GM13977 (cell line): ENCODE results near the gene CTIF.

Source experiments
- DNase-seq: peaks from one replicate; pipeline ENCODE4 v3.0.0; 2012; ENCODE audit warnings: low spot score
- in situ Hi-C: fragments of 300-500 bp; cut with MboI; formaldehyde crosslinking; loops from one replicate; pipeline ENCODE4 v1.12.0; 2022; ENCODE audit warnings: low sequenced_read_pairs, low pct_unique_long_range_greater_than_20kb, mixed read lengths, inconsistent platforms; ENCODE audit not compliant: unreplicated experiment
- TF ChIP-seq, protein P1 (sequence below): IDR thresholded peaks from 2 replicates; pipeline ENCODE4 v1.5.1; 2012; ENCODE audit warnings: mild to moderate bottlenecking, control low read depth; ENCODE audit not compliant: insufficient read depth; ENCODE audit errors: extremely low read depth, missing control alignments

Gene CTIF

DNA sequence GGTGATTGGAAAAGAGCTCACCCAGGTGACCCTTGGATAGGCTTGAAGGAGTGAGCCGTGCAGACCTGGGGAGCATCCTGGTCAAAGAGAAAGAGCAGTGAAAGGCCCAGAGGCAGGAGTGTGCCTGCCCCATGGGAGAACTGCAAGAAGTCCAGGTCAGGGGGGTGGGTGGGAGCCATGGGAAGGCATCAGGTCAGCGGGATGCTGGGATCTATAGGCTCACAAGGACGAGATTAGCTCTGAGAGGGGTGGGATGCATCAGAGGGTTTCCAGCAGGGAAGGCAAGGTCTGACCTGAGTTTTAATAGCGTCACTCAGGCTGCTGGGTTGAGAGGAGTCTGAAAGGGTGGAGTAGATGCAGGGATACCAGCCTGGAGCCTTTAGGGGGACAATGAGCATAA, 253.3 kb downstream of the CTIF start:
- no peak for DNase-seq
- TF ChIP-seq, protein P1, sequence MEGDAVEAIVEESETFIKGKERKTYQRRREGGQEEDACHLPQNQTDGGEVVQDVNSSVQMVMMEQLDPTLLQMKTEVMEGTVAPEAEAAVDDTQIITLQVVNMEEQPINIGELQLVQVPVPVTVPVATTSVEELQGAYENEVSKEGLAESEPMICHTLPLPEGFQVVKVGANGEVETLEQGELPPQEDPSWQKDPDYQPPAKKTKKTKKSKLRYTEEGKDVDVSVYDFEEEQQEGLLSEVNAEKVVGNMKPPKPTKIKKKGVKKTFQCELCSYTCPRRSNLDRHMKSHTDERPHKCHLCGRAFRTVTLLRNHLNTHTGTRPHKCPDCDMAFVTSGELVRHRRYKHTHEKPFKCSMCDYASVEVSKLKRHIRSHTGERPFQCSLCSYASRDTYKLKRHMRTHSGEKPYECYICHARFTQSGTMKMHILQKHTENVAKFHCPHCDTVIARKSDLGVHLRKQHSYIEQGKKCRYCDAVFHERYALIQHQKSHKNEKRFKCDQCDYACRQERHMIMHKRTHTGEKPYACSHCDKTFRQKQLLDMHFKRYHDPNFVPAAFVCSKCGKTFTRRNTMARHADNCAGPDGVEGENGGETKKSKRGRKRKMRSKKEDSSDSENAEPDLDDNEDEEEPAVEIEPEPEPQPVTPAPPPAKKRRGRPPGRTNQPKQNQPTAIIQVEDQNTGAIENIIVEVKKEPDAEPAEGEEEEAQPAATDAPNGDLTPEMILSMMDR, result no peak
- in situ Hi-C loops, result no loop called here

- in situ Hi-C loops, result no loop called here
- TF ChIP-seq, protein P1, result no peak
- DNase-seq, result no peak
Observed at GRCh38 chr18:48792611-48793380, 254.0 kb downstream of the CTIF start.

DNA sequence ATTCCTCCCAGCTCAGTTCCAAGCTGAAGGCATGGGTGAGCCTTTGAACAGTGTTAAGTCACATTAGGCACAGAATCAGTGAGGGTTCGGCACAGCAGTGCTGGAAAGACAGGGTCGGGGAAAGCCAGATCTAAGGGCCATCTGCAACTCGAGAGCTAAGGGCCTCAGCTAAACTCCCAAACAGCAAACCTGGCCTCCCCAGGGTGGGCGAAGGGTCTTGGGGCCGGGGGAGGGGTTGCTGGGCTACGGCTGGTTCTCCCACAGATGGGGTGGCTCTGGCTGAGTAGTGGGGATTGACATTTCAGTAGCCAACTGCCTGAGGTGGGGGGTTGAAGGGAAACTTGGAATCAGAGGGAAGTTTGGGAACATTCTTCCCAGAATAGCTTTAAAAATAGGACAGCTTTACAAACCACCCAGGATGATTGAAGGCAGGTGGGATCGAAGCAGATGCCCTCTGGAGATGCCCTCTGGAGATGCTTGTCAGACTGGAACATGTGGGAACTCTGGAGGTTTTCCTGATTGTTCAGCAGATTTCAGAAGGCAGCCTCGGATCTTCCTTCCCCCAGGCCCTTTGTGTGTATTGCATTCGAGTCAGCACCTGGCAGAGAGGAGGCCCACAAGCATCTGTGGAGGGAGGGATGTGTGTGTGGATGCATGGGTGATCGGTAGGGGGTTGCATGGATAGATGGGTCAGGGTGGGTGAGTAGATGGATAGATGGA, 255.6 kb downstream of the CTIF start:
- in situ Hi-C loops, result no loop called here
- no peak for DNase-seq
- TF ChIP-seq, protein P1, result no peak

DNA sequence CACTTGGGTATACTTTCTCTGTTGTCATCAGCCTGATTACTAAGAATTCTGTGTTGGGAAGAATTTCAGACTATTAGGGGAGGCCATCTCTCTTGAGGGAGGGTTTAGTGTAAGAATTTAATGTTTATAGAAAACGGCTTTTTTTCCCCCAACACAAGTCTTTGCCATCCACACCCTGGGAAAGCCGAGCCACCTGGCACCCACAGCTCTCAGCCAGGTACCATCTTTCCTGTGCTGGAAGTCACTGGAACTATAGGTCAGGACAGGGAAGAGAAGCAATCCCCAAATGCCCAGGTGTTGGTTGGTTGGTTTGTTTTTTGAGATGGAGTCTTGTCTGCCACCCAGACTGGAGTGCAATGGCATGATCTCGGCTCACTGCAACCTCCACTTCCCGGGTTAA, 256.9 kb downstream of the CTIF start:
- TF ChIP-seq, protein P1, result no peak
- DNase-seq, result no peak
- in situ Hi-C loops, result no loop called here

DNA sequence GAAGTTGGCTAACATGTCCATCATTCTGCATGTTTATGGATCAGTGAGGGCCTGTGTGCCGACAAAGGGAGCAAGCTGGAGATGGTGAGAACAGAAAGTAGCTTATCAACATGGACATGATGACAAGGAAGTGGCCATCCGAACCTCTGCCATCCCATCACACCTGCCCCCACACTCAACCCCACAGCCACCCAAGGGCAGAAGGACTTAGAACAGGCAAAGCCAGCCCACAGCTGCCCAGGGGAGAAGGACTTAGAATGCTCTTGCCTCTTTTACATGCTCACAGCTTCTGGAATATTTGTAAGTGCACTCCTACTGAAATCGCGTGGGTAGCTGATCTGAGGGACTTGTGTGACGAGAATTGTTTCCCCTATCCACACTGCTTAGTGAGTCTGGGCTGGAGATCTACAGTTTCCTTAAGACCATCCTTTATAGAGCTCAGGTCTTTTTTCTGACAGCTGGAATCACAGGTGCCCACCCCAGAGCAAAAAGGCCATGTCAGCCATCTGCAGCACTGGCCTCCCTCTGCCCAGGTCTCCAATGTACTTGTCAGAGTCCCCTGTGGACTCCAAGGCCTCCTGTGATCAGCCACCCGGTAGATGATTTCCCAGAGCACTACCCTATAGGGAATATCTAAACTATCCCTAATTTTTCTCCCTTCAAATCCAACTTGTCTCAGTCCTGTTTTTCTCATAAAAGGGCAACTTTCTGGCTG, 257.8 kb downstream of the CTIF start:
- TF ChIP-seq, protein P1, result no peak
- in situ Hi-C loops, result no loop called here
- no peak for DNase-seq

DNA sequence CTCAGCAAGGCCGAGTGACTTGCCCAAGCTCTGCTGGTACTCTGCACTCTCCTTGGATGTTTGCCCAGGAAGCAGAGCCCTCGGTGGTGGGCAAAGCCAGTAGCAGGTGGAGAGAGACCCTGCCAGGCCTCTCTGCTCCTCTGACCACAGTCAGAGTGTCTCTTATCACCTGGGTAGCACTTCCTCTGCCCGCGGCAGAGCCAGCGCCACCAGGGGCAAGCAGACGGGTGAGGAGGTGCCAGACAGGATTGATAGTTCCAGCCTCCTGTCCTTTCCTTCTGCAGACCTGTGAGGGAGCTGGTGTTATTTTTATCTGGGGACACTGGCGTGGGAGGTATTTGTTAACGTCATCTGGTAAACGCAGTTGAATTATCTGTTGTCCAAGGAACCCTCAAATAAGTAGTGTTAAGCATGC, 259.0 kb downstream of the CTIF start:
- in situ Hi-C loops, result no loop called here
- TF ChIP-seq, protein P1, result no peak
- no peak for DNase-seq
